OCI-LY7 (cell line): ENCODE results near the gene HES7. TPM values are rescaled to one million over a fixed set of nuclear protein-coding genes. Genes with fewer than 3 reads are reported as not detected.

Experiments
- BruUV-seq: library from RNA; stranded (reverse); fragments of 400-500 nt; replicated peaks from 2 replicates; lab custom pipeline; 2021; lab: Mats Ljungman, UMichigan
- CTCF ChIA-PET: fragments of 300-600 bp; sonication (Branson Sonifier 250); formaldehyde crosslinking; loops from one replicate; lab custom pipeline; 2022; ENCODE audit warnings: antibody characterized with exemption; ENCODE audit not compliant: unreplicated experiment; lab: Charles Lee
- POLR2A ChIA-PET: fragments of 300-600 bp; sonication (Branson Sonifier 250); formaldehyde crosslinking; loops from one replicate; lab custom pipeline; 2022; ENCODE audit warnings: antibody characterized with exemption; lab: Charles Lee
- DNase-seq: peaks from one replicate; pipeline ENCODE4 v3.0.0-alpha.2; 2015; ENCODE audit warnings: low spot score
- H2AFZ ChIP-seq: fragments of 200-600 bp; sonication (generic), shearing (Covaris generic); 2 replicates; pipeline ENCODE4 v1.6.1; 2014; ENCODE audit warnings: mild to moderate bottlenecking, antibody characterized with exemption, low read length, moderate library complexity
- H3K27ac ChIP-seq: fragments of 200-600 bp; sonication (generic); 2 replicates; pipeline ENCODE4 v1.5.1; 2014; ENCODE audit warnings: mixed run types, low read depth, mild to moderate bottlenecking, moderate library complexity, low read length, inconsistent platforms; ENCODE audit not compliant: poor library complexity, severe bottlenecking
- H3K36me3 ChIP-seq: fragments of 200-600 bp; sonication (generic); 2 replicates; pipeline ENCODE4 v1.6.1; 2014; ENCODE audit warnings: mild to moderate bottlenecking, antibody characterized with exemption, low read length, moderate library complexity, mixed read lengths; ENCODE audit not compliant: insufficient read depth
- H3K4me1 ChIP-seq: fragments of 200-600 bp; sonication (generic); 2 replicates; pipeline ENCODE4 v1.5.1; 2014; ENCODE audit warnings: mild to moderate bottlenecking, low read length; ENCODE audit not compliant: insufficient read depth, poor library complexity, severe bottlenecking
- H3K4me2 ChIP-seq: fragments of 200-600 bp; sonication (generic); 2 replicates; pipeline ENCODE4 v1.6.1; 2014; ENCODE audit warnings: mild to moderate bottlenecking, low read length
- H3K4me3 ChIP-seq: fragments of 200-600 bp; sonication (generic); 2 replicates; pipeline ENCODE4 v1.5.1; 2014; ENCODE audit warnings: mild to moderate bottlenecking, low read depth, low read length; ENCODE audit not compliant: poor library complexity, severe bottlenecking
- H3K79me2 ChIP-seq: fragments of 200-600 bp; sonication (generic); 2 replicates; pipeline ENCODE4 v1.6.1; 2016; ENCODE audit warnings: low read depth, mild to moderate bottlenecking, low read length, moderate library complexity, mixed read lengths; ENCODE audit not compliant: insufficient read depth
- H3K9me2 ChIP-seq: fragments of 200-600 bp; sonication (generic); 2 replicates; pipeline ENCODE4 v1.6.1; 2016; ENCODE audit warnings: mild to moderate bottlenecking, low read length, mixed read lengths; ENCODE audit not compliant: insufficient read depth
- H3K9me3 ChIP-seq: fragments of 200-600 bp; sonication (generic); 2 replicates; pipeline ENCODE4 v1.6.1; 2014; ENCODE audit warnings: mild to moderate bottlenecking, mixed run types, low read length, mixed read lengths
- H4K20me1 ChIP-seq: fragments of 200-600 bp; sonication (generic); 2 replicates; pipeline ENCODE4 v1.6.1; 2014; ENCODE audit warnings: mild to moderate bottlenecking, antibody characterized with exemption, low read length, moderate library complexity, mixed read lengths; ENCODE audit not compliant: insufficient read depth
- CTCF ChIP-seq: fragments of 200-600 bp; sonication (generic); conservative IDR thresholded peaks from 2 replicates; pipeline ENCODE4 v1.5.1; 2014; ENCODE audit warnings: mild to moderate bottlenecking, antibody characterized with exemption, low read length, moderate library complexity, mixed read lengths
- EZH2phosphoT487 ChIP-seq: fragments of 200-600 bp; sonication (generic); IDR thresholded peaks from 2 replicates; pipeline ENCODE4 v1.6.1; 2018; ENCODE audit warnings: low read depth, borderline replicate concordance, mild to moderate bottlenecking, mixed run types, antibody characterized with exemption, low read length, moderate library complexity, mixed read lengths
- intact Hi-C: fragments of 100-400 bp; cut with micrococcal nuclease; formaldehyde crosslinking; loops from one replicate; pipeline ENCODE4 v1.10.0; 2022; ENCODE audit not compliant: unreplicated experiment
- total RNA-seq, 2 experiments: library from RNA; depleted of rRNA in 1 of 2; stranded (reverse); fragments of >200 nt in 1 of 2; shearing (Covaris generic) in 1 of 2; gene quantifications; 2 replicates each; pipeline ENCODE4 v1.2.3, GENCODE V29; 2014 to 2022

Gene HES7
- total RNA-seq, 2 experiments from 2014 or later: 0.44 to 5.8 TPM

- Histone ChIP-seq H4K20me1 (no peaks in the 10 kb centered on the region), H3K9me3 (no peaks in the 10 kb centered on the region), H3K4me3 (peak within 1 kb of the TSS; percentile 79), H3K9me2 (no peaks in the 10 kb centered on the region), H3K4me1 (peaks cover 32% of the 10 kb centered on the region), H3K36me3 (no peaks in the 10 kb centered on the region), H3K79me2 (no peaks in the 10 kb centered on the region), H2AFZ (peak within 1 kb of the TSS; percentile 92), H3K4me2 (peak within 1 kb of the TSS; percentile 98), H3K27ac (peak within 1 kb of the TSS; percentile 79)
- no TSS peak for BruUV-seq
- ChIA-PET CTCF (interaction anchor here (1.0 to 1.9 kb wide), 2 partner anchors 27 to 39 kb away, joined by 3 to 6 read pairs; no protein-coding TSS in a partner anchor), POLR2A (no interaction called here)
- intact Hi-C loops: loop anchor here (1.0 to 5.0 kb wide), 3 partner anchors 39 to 231 kb away; partner anchors contain the start of gene CHD3
- TF ChIP-seq EZH2phosphoT487: no peak
- no peak for TF ChIP-seq CTCF
- DNase-seq: no peak
These were observed 5.7 kb downstream of the HES7 start, which contains the start of gene ALOXE3 for GRCh38 chr17:8117980-8118768. Gene ALOXE3 (minus strand): TSS chr17:8118514. CDS start chr17:8117990, 524 bp downstream.

GRCh38 chr17:8117367-8117979, 6.4 kb downstream of the HES7 start:
- POLR2A ChIA-PET: interaction anchor here (0.6 kb wide), 1 partner anchor 19 kb away, joined by 6 read pairs; no protein-coding TSS in a partner anchor
- no peaks in the 10 kb centered on the region for H3K79me2 ChIP-seq

More at GRCh38 chr17:8117367-8117979, 6.4 kb downstream of the HES7 start:
- Histone ChIP-seq H3K4me3 (peak overlapping the region; percentile 79), H2AFZ (no peak overlapping the region), H3K4me1 (peaks cover 25% of the 10 kb centered on the region), H3K4me2 (peak overlapping the region; percentile 98), H3K9me2 (no peaks in the 10 kb centered on the region), H3K9me3 (no peaks in the 10 kb centered on the region), H4K20me1 (no peaks in the 10 kb centered on the region), H3K27ac (no peak overlapping the region), H3K36me3 (no peaks in the 10 kb centered on the region)
- no peak for DNase-seq
- TF ChIP-seq CTCF: no peak
- TF ChIP-seq EZH2phosphoT487: no peak
- intact Hi-C loops: loop anchor here (5.0 kb wide), 1 partner anchor 230 kb away; the partner anchor contains the start of gene CHD3
- no TSS peak for BruUV-seq
- CTCF ChIA-PET: no interaction called here
